ENCODE data around the gene IGFLR1. TPM values are rescaled to one million over a fixed set of nuclear protein-coding genes. Genes with fewer than 3 reads are reported as not detected.

IGFLR1 gene
- total and polyA plus RNA-seq, 9 of the 15 experiments (the other 6 are each of a cell fraction or from before 2014, with no cell fraction given): 1.0 to 14.3 (median 4.6) TPM

DNA sequence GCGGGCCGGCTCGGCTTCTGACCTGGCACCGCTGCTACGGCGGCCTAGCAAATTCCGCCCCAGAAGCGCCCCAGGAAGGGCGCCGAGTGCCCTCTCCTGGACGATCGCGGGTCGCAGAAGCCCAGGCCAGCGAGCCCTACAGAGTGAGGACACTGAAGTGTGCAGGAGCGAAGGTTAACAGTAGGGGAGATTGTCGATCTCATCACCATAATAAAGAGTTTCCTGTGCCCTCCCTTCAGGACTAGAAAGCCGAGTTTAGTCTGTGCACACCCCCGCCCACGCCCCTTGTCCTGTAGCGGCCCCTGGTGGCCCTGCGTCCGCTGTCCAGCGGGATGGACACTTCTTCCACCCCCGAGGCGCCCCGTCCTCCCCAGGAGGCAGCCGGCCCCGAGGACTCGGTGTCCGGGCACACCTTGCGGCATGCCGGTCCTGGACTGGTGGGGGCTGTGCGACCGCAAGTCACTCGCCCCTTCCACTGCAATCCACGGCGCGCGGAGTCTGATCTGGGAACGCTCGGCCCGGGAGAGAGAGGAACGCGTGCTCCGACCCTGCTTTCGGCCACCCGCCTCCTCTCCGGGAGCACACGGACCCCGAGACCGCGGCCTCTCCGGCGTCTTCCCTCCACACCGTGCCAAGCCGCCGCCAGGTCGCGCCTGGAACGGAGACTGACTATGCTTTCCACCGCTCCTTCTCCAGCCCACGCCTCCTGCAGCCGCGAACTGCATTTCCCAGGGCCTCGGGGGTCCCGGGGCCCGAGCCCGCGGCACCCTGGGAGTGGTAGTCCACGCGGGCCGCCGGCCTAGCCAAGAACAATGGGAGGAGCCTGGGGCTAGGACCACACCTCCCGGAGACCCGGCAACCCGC, 25.2 kb downstream of the IGFLR1 start (continued):
- peak; percentile 45; the same call in 1 of the 2 replicates for TF ChIP-seq ZBTB33 (CRISPR knock-in tag; IDR thresholded peaks at IDR 0.05)
- TF ChIP-seq, protein P1, sequence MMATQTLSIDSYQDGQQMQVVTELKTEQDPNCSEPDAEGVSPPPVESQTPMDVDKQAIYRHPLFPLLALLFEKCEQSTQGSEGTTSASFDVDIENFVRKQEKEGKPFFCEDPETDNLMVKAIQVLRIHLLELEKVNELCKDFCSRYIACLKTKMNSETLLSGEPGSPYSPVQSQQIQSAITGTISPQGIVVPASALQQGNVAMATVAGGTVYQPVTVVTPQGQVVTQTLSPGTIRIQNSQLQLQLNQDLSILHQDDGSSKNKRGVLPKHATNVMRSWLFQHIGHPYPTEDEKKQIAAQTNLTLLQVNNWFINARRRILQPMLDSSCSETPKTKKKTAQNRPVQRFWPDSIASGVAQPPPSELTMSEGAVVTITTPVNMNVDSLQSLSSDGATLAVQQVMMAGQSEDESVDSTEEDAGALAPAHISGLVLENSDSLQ (IDR thresholded peaks at IDR 0.05): peak; percentile 56
- TF ChIP-seq ZBTB7A (IDR thresholded peaks at IDR 0.05; ENCODE audit: borderline replicate concordance, control insufficient read depth, low read depth, low read length): peak; percentile 95; the same call in 1 of the 2 replicates
- peak; percentile 92 for TF ChIP-seq DEAF1 (CRISPR knock-in tag; IDR thresholded peaks at IDR 0.05)
- TF ChIP-seq CBX2 (IDR thresholded peaks at IDR 0.05; ENCODE audit: insufficient read depth, low read length, poor library complexity, severe bottlenecking): no peak
- TF ChIP-seq NFIC (IDR thresholded peaks at IDR 0.05): 0 out of 2 replicates have a peak, but pooled peaks have one; percentile 11
- peak; percentile 33 to 61; a peak in 3 of 4 replicates for TF ChIP-seq NRF1 (conservative IDR thresholded peaks at IDR 0.05 in 1 of 2, IDR thresholded peaks at IDR 0.05 in 1 of 2)
- TF ChIP-seq HDAC2 (IDR thresholded peaks at IDR 0.05): peak; percentile 80; the same call in 1 of the 2 replicates
- peak; percentile 62; the same call in 1 of the 2 replicates for TF ChIP-seq CBFB (CRISPR knock-in tag; IDR thresholded peaks at IDR 0.05)
- TF ChIP-seq HNRNPLL (IDR thresholded peaks at IDR 0.05; ENCODE audit: low read depth, low read length, poor library complexity, severe bottlenecking): peak; percentile 24
- TF ChIP-seq KLF13 (tag; IDR thresholded peaks at IDR 0.05; ENCODE audit: borderline replicate concordance, low read depth): peak; percentile 88; the same call in 1 of the 2 replicates
- TF ChIP-seq HBP1 (CRISPR knock-in tag; IDR thresholded peaks at IDR 0.05): no peak
- TF ChIP-seq KDM5B (IDR thresholded peaks at IDR 0.05; ENCODE audit: insufficient replicate concordance, low read depth, low read length): peak; percentile 56
- no peak for TF ChIP-seq WHSC1 (IDR thresholded peaks at IDR 0.05; ENCODE audit: low read length)
- no peak for TF ChIP-seq CHAMP1 (IDR thresholded peaks at IDR 0.05)
- no peak for TF ChIP-seq ZNF764 (CRISPR knock-in tag; IDR thresholded peaks at IDR 0.05; ENCODE audit: low read depth)
- no peak for TF ChIP-seq FOSL1 (tag; conservative IDR thresholded peaks at IDR 0.05)
